Renal cortex interstitium (tissue), 15 donors: Measurements from ENCODE around the gene PCED1A. TPM values are rescaled to one million over a fixed set of nuclear protein-coding genes. Genes with fewer than 3 reads are reported as not detected.

Experiments used
- DNase-seq, 11 donors: peaks; one replicate each; pipeline ENCODE4 v3.0.0-alpha.2; 2013; ENCODE audit warnings: low read depth in 9 of 11, low spot score in 4 of 11; ENCODE audit errors: extremely low read depth in 1 of 11
- long read RNA-seq, 16 experiments: transcript quantifications; one replicate each; lab custom pipeline, GENCODE V29; 2026
- polyA plus RNA-seq, 3 donors: library from polyadenylated mRNA; unstranded; fragments of 120-200 nt; gene quantifications; one replicate each; pipeline ENCODE4 v1.2.1, GENCODE V29; 2013; ENCODE audit not compliant: insufficient read length in 3 of 3

PCED1A gene
- polyA plus RNA-seq: 10 to 100 TPM; 58.9 to 92.0 (median 74.6) TPM
- long read RNA-seq, donor 1, partial matches to known transcripts: 84 of 84 reads
- long read RNA-seq, donor 1, other reads (novel, unspliced or antisense): 0 of 84 reads
- long read RNA-seq, donor 2, partial matches to known transcripts: 97 of 114 reads
- long read RNA-seq, donor 2, other reads (novel, unspliced or antisense): 16 of 114 reads
- long read RNA-seq, donor 3, partial matches to known transcripts: 158 of 172 reads
- long read RNA-seq, donor 3, other reads (novel, unspliced or antisense): 11 of 172 reads
- long read RNA-seq, donor 4, partial matches to known transcripts: 100 of 102 reads
- long read RNA-seq, donor 4, other reads (novel, unspliced or antisense): 0 of 102 reads
- long read RNA-seq, donor 5, partial matches to known transcripts: 200 of 221 reads
- long read RNA-seq, donor 5, other reads (novel, unspliced or antisense): 21 of 221 reads
- long read RNA-seq, donor 6, partial matches to known transcripts: 33 of 34 reads
- long read RNA-seq, donor 6, other reads (novel, unspliced or antisense): 0 of 34 reads
- long read RNA-seq, donor 7, partial matches to known transcripts: 94 of 108 reads
- long read RNA-seq, donor 7, other reads (novel, unspliced or antisense): 12 of 108 reads
- long read RNA-seq, donor 8, transcript PCED1A-202 (8 exons, 2,016 nt): major isoform, 6 of 29 reads
- long read RNA-seq, donor 8, partial matches to known transcripts: 23 of 29 reads
- long read RNA-seq, donor 8, other reads (novel, unspliced or antisense): 0 of 29 reads
- long read RNA-seq, donor 9, partial matches to known transcripts: 20 of 23 reads
- long read RNA-seq, donor 9, other reads (novel, unspliced or antisense): 0 of 23 reads
- long read RNA-seq, donor 10, partial matches to known transcripts: 91 of 108 reads
- long read RNA-seq, donor 10, other reads (novel, unspliced or antisense): 13 of 108 reads
- long read RNA-seq, donor 11, partial matches to known transcripts: 88 of 108 reads
- long read RNA-seq, donor 11, other reads (novel, unspliced or antisense): 18 of 108 reads
- long read RNA-seq, donor 12, partial matches to known transcripts: 11 of 13 reads
- long read RNA-seq, donor 12, other reads (novel, unspliced or antisense): 0 of 13 reads
- long read RNA-seq, donor 13, partial matches to known transcripts: 279 of 347 reads
- long read RNA-seq, donor 13, other reads (novel, unspliced or antisense): 66 of 347 reads
- long read RNA-seq, donor 14, partial matches to known transcripts: 137 of 150 reads
- long read RNA-seq, donor 14, other reads (novel, unspliced or antisense): 8 of 150 reads
- long read RNA-seq, donor 15, partial matches to known transcripts: 14 of 14 reads
- long read RNA-seq, donor 15, other reads (novel, unspliced or antisense): 0 of 14 reads
- long read RNA-seq, donor 16, partial matches to known transcripts: 263 of 297 reads
- long read RNA-seq, donor 16, other reads (novel, unspliced or antisense): 30 of 297 reads

- peak in 10 of 11 donors; percentile 73 to 87 (median 84) for DNase-seq
Observed at GRCh38 chr20:2840138-2840966, at the start of gene PCED1A, which contains the start of gene VPS16. PCED1A (minus strand) TSS chr20:2840655; CDS start chr20:2839912, 743 bp downstream. VPS16 (plus strand) TSS chr20:2840745; CDS start chr20:2840775, 30 bp downstream.

DNA sequence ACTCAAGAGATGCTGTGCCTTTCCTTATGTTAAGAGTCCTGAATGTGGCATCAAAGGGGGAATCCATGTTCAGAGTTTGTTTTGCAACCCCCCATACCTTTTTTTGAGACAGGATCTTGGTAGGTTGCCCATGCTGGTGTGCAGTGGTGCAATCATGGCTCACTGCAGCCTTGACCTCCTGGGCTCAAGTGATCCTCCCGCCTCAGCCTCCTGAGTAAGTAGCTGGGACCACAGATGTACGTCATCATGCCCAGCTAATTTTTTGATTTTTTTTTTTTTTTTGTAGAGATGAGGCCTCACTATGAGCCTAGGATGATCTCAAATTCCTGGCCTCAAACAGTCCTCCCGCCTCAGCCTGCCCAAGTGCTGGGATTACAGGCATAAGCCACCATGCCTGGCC lies 49.3 kb upstream of the PCED1A start:
- DNase-seq: no peak

DNA sequence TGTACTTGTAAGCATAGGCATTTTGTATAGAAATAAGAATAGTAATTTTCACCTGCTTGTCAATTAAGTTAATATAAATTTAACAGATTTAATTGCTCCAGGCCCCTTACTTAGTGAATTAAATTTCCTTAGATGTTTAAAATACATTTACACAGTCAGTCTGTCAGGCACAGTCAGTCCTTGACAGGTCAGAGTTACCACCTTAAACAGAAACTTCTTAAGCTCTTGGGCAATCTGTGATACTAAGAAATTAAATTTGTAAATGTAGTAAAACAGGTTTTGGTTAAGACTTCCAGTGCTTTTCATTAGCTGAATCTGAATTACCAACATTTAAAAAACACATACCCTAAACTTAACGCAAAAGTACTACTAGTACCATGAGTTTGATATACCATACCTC lies 48.8 kb upstream of the PCED1A start:
- no peak for DNase-seq

DNA sequence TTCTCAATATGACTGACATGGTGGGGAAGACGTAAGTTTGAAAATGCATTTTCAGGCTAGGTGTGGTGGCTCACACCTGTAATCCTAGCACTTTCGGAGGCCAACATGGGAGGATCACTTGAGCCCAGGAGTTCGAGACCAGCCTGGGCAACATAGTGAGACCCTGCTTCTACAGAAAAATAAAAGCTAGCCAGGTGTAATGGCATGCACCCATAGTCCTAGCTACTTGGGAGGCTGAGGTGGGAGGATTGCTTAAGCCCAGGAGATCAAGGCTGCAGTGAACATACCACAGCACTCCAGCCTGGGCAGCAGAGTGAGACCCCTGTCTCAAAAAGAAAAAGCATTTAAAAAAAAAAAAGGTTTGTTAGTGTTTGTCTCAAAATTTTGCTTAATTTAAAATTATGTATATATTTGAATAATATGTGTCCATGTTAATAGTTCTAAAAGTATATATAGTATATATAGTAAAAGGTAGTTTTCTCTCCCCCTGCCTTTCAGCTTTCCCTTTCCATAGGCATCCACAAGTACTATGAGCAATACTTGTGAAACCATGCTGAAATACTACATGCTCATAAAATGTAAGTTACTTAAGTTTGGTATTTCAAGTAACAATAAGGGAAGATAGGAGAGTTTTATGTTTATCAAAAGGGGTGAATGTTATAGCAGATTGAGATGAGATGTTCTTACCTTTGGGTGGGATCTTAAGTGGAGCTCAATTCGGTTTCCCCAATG lies 47.9 kb upstream of the PCED1A start:
- no peak for DNase-seq

- no peak for DNase-seq
Observed at GRCh38 chr20:2887715-2888114, 47.3 kb upstream of the PCED1A start.

DNA sequence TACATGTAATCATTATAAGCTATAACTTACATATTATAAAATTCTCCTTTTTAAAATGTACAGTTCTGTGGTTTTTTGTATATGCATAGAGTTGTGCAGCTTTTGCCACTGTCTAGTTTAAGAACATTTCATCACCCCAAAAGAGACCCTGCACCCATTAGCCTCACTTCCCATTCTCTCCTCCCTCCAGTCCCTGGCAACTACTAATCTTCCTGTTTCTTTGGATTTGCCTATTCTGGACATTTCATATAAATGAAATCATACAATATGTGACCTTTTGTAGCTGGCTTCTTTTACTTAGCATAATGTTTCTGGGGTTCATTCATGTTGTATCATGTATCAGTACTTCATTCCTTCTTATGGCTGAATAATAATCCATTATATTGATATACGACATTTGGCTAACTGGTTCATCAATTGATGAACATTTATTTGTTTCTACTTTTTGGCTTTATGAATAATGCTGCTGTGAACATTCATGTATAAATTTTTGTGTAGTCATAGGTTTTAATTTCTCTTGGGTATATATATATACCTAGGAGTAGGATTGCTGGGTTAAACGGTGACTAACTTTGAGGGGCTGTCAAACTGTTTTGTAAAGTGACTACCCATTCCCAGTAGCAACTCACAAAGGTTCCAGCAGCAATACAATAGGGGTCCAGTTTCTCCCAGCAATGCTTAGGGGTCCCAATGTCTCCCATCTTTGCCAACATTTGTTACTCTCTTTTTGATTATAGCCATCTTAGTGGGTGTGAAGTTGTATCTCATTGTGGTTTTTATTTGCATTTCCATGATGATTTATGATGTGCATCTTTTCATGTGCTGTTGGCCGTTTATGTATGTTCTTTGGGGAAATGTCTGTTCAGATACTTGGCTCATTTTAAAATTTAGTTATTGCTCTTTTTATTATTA lies 43.5 kb upstream of the PCED1A start:
- DNase-seq: no peak

- DNase-seq: no peak
Observed at GRCh38 chr20:2880650-2881049, 40.2 kb upstream of the PCED1A start.

DNA sequence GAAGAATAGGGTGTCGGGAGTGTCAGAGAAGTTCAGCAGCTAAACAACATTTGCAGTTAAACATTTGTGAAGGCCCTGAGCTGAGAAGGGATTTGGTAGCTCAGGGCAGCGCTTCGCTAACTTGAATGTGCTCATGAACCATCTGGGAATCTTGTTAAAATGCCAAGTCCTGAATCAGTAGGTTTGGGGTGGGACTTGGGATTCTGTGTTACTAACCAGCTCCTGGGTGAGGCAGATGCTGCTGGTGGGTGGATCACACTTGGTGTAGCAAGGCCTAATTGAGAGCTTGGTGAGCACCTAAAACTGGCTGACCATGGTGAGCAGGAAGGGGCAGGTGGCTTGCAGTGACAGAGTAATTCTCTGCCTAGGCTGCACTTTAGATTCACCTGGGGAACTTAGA lies 38.7 kb upstream of the PCED1A start:
- no peak for DNase-seq

DNA sequence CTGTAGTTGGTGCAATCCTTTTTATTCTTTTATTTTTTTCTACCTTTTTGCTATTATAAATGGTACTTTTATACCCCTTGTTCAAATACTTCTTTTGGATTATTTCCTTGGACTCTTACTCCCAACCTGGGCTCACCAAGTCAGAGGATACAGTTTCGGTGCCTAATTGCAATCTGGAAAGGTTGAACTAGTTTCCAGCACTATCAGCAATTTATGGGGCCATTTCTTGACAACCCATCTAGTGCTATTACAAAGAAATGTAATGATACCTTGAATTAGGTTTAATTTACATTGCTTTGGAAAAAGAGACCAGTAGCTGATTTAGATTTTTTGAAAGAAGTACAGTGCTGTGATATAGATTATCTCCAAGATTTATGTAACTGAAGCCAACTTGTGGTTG lies 38.1 kb upstream of the PCED1A start:
- DNase-seq: no peak

DNA sequence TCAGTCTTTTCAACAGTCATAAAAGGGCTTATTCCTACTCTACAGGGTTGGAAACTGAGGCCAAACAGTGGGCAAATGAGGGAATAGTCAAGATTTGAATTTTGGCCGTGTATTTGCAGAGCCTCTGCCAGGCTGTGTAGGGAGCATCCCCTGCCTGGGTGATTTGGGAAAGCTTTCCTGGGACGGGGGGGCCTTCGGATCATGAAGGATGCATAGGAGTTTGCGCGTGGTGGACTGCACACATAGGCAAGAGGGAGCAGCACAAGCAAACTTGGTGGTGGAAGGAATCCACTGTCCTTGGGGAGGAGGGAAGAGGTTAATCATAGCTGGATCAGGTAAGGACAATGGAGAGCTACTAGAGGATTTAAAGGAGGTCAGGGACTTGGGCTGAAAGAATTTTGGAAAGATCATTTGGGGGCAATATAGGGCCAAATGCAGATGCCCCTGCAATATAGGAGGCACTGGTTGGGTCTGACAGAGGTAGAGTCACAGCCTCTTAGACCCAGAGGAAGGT lies 35.3 kb upstream of the PCED1A start:
- DNase-seq: no peak

- DNase-seq: no peak
Observed at GRCh38 chr20:2874456-2874855, 34.0 kb upstream of the PCED1A start.

GRCh38 chr20:2873747-2874041 lies 33.2 kb upstream of the PCED1A start:
- DNase-seq: peak in 4 of 11 donors; percentile 47 to 58 (median 50)

DNA sequence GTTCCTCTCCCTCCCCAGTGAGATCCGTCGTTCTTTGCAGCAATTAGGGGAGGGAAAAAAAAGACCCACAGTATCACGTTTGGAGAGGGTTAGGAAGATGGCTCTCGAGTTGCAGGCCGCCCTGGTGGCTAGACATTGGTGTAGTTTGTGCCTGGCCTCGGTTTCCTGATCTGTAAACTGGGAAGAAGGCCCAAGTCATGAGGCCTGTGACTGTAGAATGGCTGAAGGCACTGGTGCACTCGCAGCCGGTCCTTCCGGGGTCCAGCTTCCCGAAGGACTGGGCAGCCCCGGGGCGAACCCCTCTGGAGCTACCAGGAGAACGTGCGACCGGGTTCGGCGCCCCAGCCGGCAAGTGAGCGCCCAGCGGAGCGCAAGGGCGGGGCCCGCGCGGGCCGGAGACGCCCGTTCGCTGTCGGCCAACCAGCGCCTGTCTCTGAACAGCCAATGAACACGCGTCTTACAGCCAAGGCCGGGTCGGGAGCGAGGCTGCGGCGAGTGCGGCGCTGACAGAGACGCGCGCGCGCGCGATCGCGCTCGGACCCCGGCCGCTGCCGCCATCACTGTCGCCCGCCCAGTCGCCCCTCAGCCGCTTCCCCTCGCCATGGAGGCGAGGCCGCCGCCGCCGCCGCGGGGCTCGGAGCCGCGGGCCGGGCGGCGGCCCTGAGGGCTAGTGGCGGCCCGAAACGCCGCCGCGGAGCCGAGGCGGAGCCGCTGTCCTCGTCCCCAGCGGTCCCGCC lies 32.7 kb upstream of the PCED1A start, which contains the start of gene PTPRA:
PTPRA (plus strand) TSS at position 472 of the 737 bp plus-strand sequence. CDS start 90,797 bp downstream, outside the sequence.
- peak; percentile 75 to 90 (median 88) for DNase-seq

DNA sequence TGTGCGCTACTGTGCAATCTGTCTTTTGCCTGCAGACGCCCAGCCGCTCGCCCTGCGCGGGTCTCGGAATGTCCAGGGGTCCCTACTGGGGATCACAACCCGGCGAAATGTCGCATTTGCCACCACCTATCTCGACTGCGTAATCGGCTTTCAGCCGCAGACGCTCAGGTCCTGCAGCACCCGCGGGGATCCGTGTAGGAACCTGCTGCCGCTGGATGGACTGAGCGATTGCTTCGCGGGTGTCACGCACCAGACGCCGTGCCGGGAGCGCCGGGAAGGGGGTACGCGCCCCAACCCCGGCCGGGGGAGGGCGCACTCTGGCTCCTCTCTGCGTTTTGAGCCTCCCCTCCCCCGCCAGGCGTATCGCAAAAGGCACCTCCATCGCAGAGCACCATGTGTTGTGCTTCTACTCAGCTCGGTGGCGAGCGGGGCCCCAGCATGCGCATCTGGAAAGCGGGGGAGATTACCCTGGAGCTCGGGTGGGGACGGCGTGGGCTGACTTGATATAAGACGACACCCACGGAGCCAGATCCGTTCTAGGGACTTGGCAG lies 32.1 kb upstream of the PCED1A start:
- DNase-seq: peak in 3 of 11 donors; percentile 16 to 28 (median 21)
